Measurements from ENCODE around the gene DLX4.

GRCh38 chr17:49998836-49999511 lies 30.0 kb downstream of the DLX4 start:
- TF ChIP-seq MXI1 (IDR thresholded peaks at IDR 0.05; ENCODE audit: borderline replicate concordance, low read depth, low read length) (no peak), CTCF (conservative IDR thresholded peaks at IDR 0.05; ENCODE audit: low read depth, low read length) (no peak), POLR2A (IDR thresholded peaks at IDR 0.05; ENCODE audit: low read depth, low read length) (no peak)

Measured in IMR-90 (cell line).